Osteocyte (in vitro differentiated cells): ENCODE measurements around the gene SMIM29. TPM values are rescaled to one million over a fixed set of nuclear protein-coding genes. Genes with fewer than 3 reads are reported as not detected.

Experiments used
- DNase-seq: peaks from one replicate; pipeline ENCODE4 v3.0.0; 2021; ENCODE audit warnings: mixed read lengths; ENCODE audit not compliant: unreplicated experiment; ENCODE audit errors: extremely low spot score
- H3K27ac Mint-ChIP-seq: one replicate; pipeline ENCODE4 v1.8.0; 2021; ENCODE audit warnings: mild to moderate bottlenecking, mixed read lengths; ENCODE audit not compliant: unreplicated experiment
- H3K27me3 Mint-ChIP-seq: one replicate; pipeline ENCODE4 v1.8.0; 2021; ENCODE audit warnings: mixed read lengths; ENCODE audit not compliant: unreplicated experiment
- H3K36me3 Mint-ChIP-seq: one replicate; pipeline ENCODE4 v1.8.0; 2021; ENCODE audit warnings: mixed read lengths; ENCODE audit not compliant: unreplicated experiment
- H3K4me1 Mint-ChIP-seq: one replicate; pipeline ENCODE4 v1.8.0; 2021; ENCODE audit warnings: mixed read lengths; ENCODE audit not compliant: unreplicated experiment
- H3K4me3 Mint-ChIP-seq: one replicate; pipeline ENCODE4 v1.8.0; 2021; ENCODE audit warnings: mild to moderate bottlenecking, moderate library complexity, mixed read lengths; ENCODE audit not compliant: unreplicated experiment
- H3K9me3 Mint-ChIP-seq: one replicate; pipeline ENCODE4 v1.8.0; 2021; ENCODE audit warnings: mixed read lengths; ENCODE audit not compliant: unreplicated experiment
- CTCF ChIP-seq: fragments of 200-600 bp; sonication (generic); IDR thresholded peaks from 2 replicates; pipeline ENCODE4 v1.5.0; 2021; ENCODE audit warnings: antibody characterized with exemption, mild to moderate bottlenecking, moderate library complexity
- total RNA-seq: library from RNA; stranded (reverse); gene quantifications from 2 replicates; pipeline ENCODE4 v1.2.1, GENCODE V29; 2021

The SMIM29 gene
- total RNA-seq, 1 donor from 2014 or later, result 23.2 TPM

GRCh38 chr6:34240329-34241248, 8.2 kb downstream of the SMIM29 start:
- Mint-ChIP-seq H3K4me3 (no peak overlapping the region), H3K4me1 (peaks cover 47% of the 10 kb centered on the region), H3K36me3 (peaks cover 7% of the 10 kb centered on the region), H3K27ac (no peak overlapping the region), H3K27me3 (no peaks in the 10 kb centered on the region), H3K9me3 (no peaks in the 10 kb centered on the region)
- TF ChIP-seq CTCF, result no peak
- DNase-seq, result no peak

GRCh38 chr6:34239893-34240292, 8.9 kb downstream of the SMIM29 start:
- H3K9me3 Mint-ChIP-seq, result no peaks in the 10 kb centered on the region
- DNase-seq, result no peak
- H3K27me3 Mint-ChIP-seq, result no peaks in the 10 kb centered on the region
- peaks cover 7% of the 10 kb centered on the region for H3K36me3 Mint-ChIP-seq
- H3K27ac Mint-ChIP-seq, result no peak overlapping the region
- peaks cover 40% of the 10 kb centered on the region for H3K4me1 Mint-ChIP-seq
- H3K4me3 Mint-ChIP-seq, result no peak overlapping the region
- no peak for TF ChIP-seq CTCF

GRCh38 chr6:34239500-34239825, 9.3 kb downstream of the SMIM29 start:
- no peak overlapping the region for H3K27ac Mint-ChIP-seq
- no peaks in the 10 kb centered on the region for H3K27me3 Mint-ChIP-seq
- H3K4me3 Mint-ChIP-seq, result no peak overlapping the region
- DNase-seq, result no peak
- peaks cover 7% of the 10 kb centered on the region for H3K36me3 Mint-ChIP-seq
- no peak for TF ChIP-seq CTCF
- no peaks in the 10 kb centered on the region for H3K9me3 Mint-ChIP-seq
- H3K4me1 Mint-ChIP-seq, result peaks cover 36% of the 10 kb centered on the region

GRCh38 chr6:34238585-34239499, 10.0 kb downstream of the SMIM29 start:
- no peak for TF ChIP-seq CTCF
- H3K36me3 Mint-ChIP-seq, result peaks cover 7% of the 10 kb centered on the region
- H3K4me1 Mint-ChIP-seq, result peaks cover 30% of the 10 kb centered on the region
- peak overlapping the region; percentile 27 for H3K27ac Mint-ChIP-seq
- no peak for DNase-seq
- H3K9me3 Mint-ChIP-seq, result no peaks in the 10 kb centered on the region
- no peaks in the 10 kb centered on the region for H3K27me3 Mint-ChIP-seq
- peak overlapping the region; percentile 68 for H3K4me3 Mint-ChIP-seq
